H1 (cell line): Measurements from ENCODE around the gene MRPL4. TPM values are rescaled to one million over a fixed set of nuclear protein-coding genes. Genes with fewer than 3 reads are reported as not detected.

ENCODE experiments used
- CTCF ChIA-PET: fragments of 300-600 bp; sonication (Branson Sonifier 250); formaldehyde crosslinking; loops from one replicate; lab custom pipeline; 2021; ENCODE audit not compliant: partially characterized antibody; lab: Charles Lee
- POLR2A ChIA-PET: fragments of 300-600 bp; sonication (Branson Sonifier 250); formaldehyde crosslinking; loops from one replicate; lab custom pipeline; 2021; ENCODE audit warnings: inconsistent platforms; ENCODE audit not compliant: partially characterized antibody; lab: Charles Lee
- DNase-seq, 2 experiments: peaks; one replicate each; pipeline versions ENCODE4 v3.0.0 to v3.0.0-alpha.2; 2010 to 2022; ENCODE audit warnings: low spot score in 2 of 2, low read depth in 1 of 2, mixed read lengths in 1 of 2
- FAIRE-seq: peaks from 2 replicates; lab custom pipeline; 2011; peaks lifted over from hg19 to GRCh38; lab: Jason Lieb, UNC
- H2AFZ ChIP-seq: 2 replicates; pipeline ENCODE4 v1.8.1; 2012; ENCODE audit warnings: low read length, inconsistent platforms
- H2AK5ac ChIP-seq: 2 replicates; pipeline ENCODE4 v1.6.1; 2013; ENCODE audit warnings: low read depth, low read length
- H2BK120ac ChIP-seq: replicated peaks from 2 replicates; pipeline ENCODE3; 2013; ENCODE audit warnings: low read depth, low read length, inconsistent platforms
- H2BK12ac ChIP-seq: 2 replicates; pipeline ENCODE4 v1.6.1; 2013; ENCODE audit warnings: low read depth, low read length
- H2BK15ac ChIP-seq: 2 replicates; pipeline ENCODE4 v1.6.1; 2013; ENCODE audit warnings: low read length
- H2BK20ac ChIP-seq: 2 replicates; pipeline ENCODE4 v1.6.1; 2013; ENCODE audit warnings: low read length
- H2BK5ac ChIP-seq: 2 replicates; pipeline ENCODE4 v1.6.1; 2013; ENCODE audit warnings: low read depth, low read length
- H3K14ac ChIP-seq: 2 replicates; pipeline ENCODE4 v1.6.1; 2013; ENCODE audit warnings: inconsistent platforms; ENCODE audit not compliant: insufficient read length
- H3K18ac ChIP-seq: 2 replicates; pipeline ENCODE4 v1.6.1; 2013; ENCODE audit warnings: low read length; ENCODE audit errors: extremely low read depth
- H3K23ac ChIP-seq: 2 replicates; pipeline ENCODE4 v1.6.1; 2013; ENCODE audit warnings: inconsistent platforms; ENCODE audit not compliant: insufficient read length
- H3K23me2 ChIP-seq: 2 replicates; pipeline ENCODE4 v1.6.1; 2013; ENCODE audit warnings: low read depth, low read length
- H3K27ac ChIP-seq: 2 replicates; pipeline ENCODE4 v1.6.1; 2011; ENCODE audit warnings: low read depth, low read length, inconsistent platforms
- H3K27me3 ChIP-seq, 4 experiments: replicated peaks in 1 of 4; 1 replicate in 1 of 4; 2 replicates in 3 of 4; pipeline versions ENCODE4 v1.6.1 to v1.8.1; 2011 to 2013; ENCODE audit warnings: low read length in 3 of 4, mild to moderate bottlenecking in 3 of 4, inconsistent platforms in 2 of 4, mixed read lengths in 2 of 4, moderate library complexity in 1 of 4; ENCODE audit not compliant: control insufficient read depth in 3 of 4, insufficient read depth in 3 of 4; ENCODE audit errors: extremely low read depth in 1 of 4
- H3K36me3 ChIP-seq, 4 experiments: 2 replicates each; pipeline versions ENCODE4 v1.6.1 to v1.8.1; 2011 to 2013; ENCODE audit warnings: mild to moderate bottlenecking in 4 of 4, low read length in 3 of 4, moderate library complexity in 2 of 4, control low read depth in 1 of 4, inconsistent platforms in 1 of 4; ENCODE audit not compliant: insufficient read depth in 4 of 4, control insufficient read depth in 2 of 4
- H3K4ac ChIP-seq: replicated peaks from 2 replicates; pipeline ENCODE3; 2013; ENCODE audit warnings: low read length, low read depth, mixed read lengths, inconsistent platforms; ENCODE audit not compliant: insufficient read length
- H3K4me1 ChIP-seq, 4 experiments: replicated peaks in 1 of 4; 1 replicate in 1 of 4; 2 replicates in 3 of 4; pipeline versions ENCODE4 v1.6.1 to v1.8.1; 2011 to 2013; ENCODE audit warnings: low read length in 3 of 4, inconsistent platforms in 2 of 4, mixed read lengths in 1 of 4; ENCODE audit not compliant: insufficient read depth in 4 of 4, control insufficient read depth in 3 of 4
- H3K4me2 ChIP-seq, 2 experiments: 2 replicates each; pipeline versions ENCODE4 v1.6.1 to v1.8.1; 2011 to 2013; ENCODE audit warnings: low read depth in 2 of 2, low read length in 2 of 2, control low read depth in 1 of 2, inconsistent platforms in 1 of 2, mild to moderate bottlenecking in 1 of 2; ENCODE audit not compliant: insufficient read depth in 1 of 2
- H3K4me3 ChIP-seq, 4 experiments: fragments of 200-600, 300-600 bp in 1 of 4; sonication (generic), shearing (Covaris generic), sonication (Bioruptor Twin) in 1 of 4; 2 replicates each; pipeline versions ENCODE4 v1.5.1 to v1.8.1; 2011 to 2016; ENCODE audit warnings: low read length in 4 of 4, low read depth in 3 of 4, control low read depth in 2 of 4, inconsistent platforms in 2 of 4, mild to moderate bottlenecking in 2 of 4, mixed read lengths in 1 of 4, moderate library complexity in 1 of 4; ENCODE audit not compliant: insufficient read depth in 2 of 4; ENCODE audit errors: extremely low read depth in 1 of 4
- H3K56ac ChIP-seq: replicated peaks from 2 replicates; pipeline ENCODE3; 2013; ENCODE audit warnings: low read depth, mild to moderate bottlenecking, mixed read lengths, low read length, inconsistent platforms; ENCODE audit not compliant: insufficient read length
- H3K79me1 ChIP-seq: 2 replicates; pipeline ENCODE4 v1.6.1; 2013; ENCODE audit warnings: low read depth, low read length, control low read depth
- H3K79me2 ChIP-seq, 2 experiments: 2 replicates each; pipeline versions ENCODE4 v1.6.1 to v1.8.1; 2012 to 2013; ENCODE audit warnings: low read length in 2 of 2, mild to moderate bottlenecking in 2 of 2, inconsistent platforms in 1 of 2; ENCODE audit not compliant: insufficient read depth in 2 of 2, control insufficient read depth in 1 of 2
- H3K9ac ChIP-seq, 4 experiments: replicated peaks in 1 of 4; 1 replicate in 1 of 4; 2 replicates in 3 of 4; pipeline versions ENCODE4 v1.6.1 to v1.8.1; 2011 to 2013; ENCODE audit warnings: low read depth in 3 of 4, low read length in 3 of 4, control low read depth in 2 of 4, mild to moderate bottlenecking in 2 of 4, moderate library complexity in 2 of 4, inconsistent platforms in 1 of 4; ENCODE audit errors: extremely low read depth in 1 of 4
- H3K9me3 ChIP-seq, 2 experiments: 2 replicates each; pipeline versions ENCODE4 v1.6.1 to v1.8.1; 2012 to 2013; ENCODE audit warnings: mild to moderate bottlenecking in 2 of 2, moderate library complexity in 2 of 2, control low read depth in 1 of 2, inconsistent platforms in 1 of 2, low read depth in 1 of 2, low read length in 1 of 2, mixed read lengths in 1 of 2; ENCODE audit not compliant: insufficient read depth in 2 of 2
- H4K20me1 ChIP-seq, 2 experiments: replicated peaks in 1 of 2; 2 replicates each; pipeline versions ENCODE3 to v1.8.1; 2011 to 2013; ENCODE audit warnings: inconsistent platforms in 2 of 2, low read length in 2 of 2, mild to moderate bottlenecking in 1 of 2; ENCODE audit not compliant: insufficient read depth in 2 of 2, control insufficient read depth in 1 of 2
- H4K5ac ChIP-seq: 2 replicates; pipeline ENCODE4 v1.6.1; 2013; ENCODE audit warnings: low read length, low read depth, mixed read lengths, inconsistent platforms; ENCODE audit not compliant: insufficient read length
- H4K8ac ChIP-seq: 2 replicates; pipeline ENCODE4 v1.8.0; 2013; ENCODE audit warnings: mild to moderate bottlenecking, moderate library complexity, low read length, inconsistent platforms; ENCODE audit not compliant: insufficient read depth; ENCODE audit errors: extremely low read depth
- H4K91ac ChIP-seq: replicated peaks from 2 replicates; pipeline ENCODE3; 2013; ENCODE audit warnings: low read length, mixed read lengths, inconsistent platforms; ENCODE audit not compliant: insufficient read length
- ASH2L ChIP-seq: fragments of 200-600, 300-600 bp; sonication (generic); IDR thresholded peaks from one replicate; pipeline ENCODE4 v1.7.1; 2017; ENCODE audit warnings: low read length
- BCL11A ChIP-seq, 2 experiments: IDR thresholded peaks; one replicate each; pipeline ENCODE4 v1.6.1; 2011; ENCODE audit warnings: low read depth in 2 of 2, low read length in 2 of 2, mild to moderate bottlenecking in 2 of 2
- CHD2 ChIP-seq: IDR thresholded peaks from 2 replicates; pipeline ENCODE4 v1.6.1; 2012; ENCODE audit warnings: low read length, improper control_type of control experiment
- E2F6 ChIP-seq: IDR thresholded peaks from 2 replicates; pipeline ENCODE4 v1.6.1; 2012; ENCODE audit warnings: inconsistent platforms
- JUND ChIP-seq: IDR thresholded peaks from 2 replicates; pipeline ENCODE4 v1.6.1; 2011; ENCODE audit warnings: mild to moderate bottlenecking, improper control_type of control experiment, low read length
- MAX ChIP-seq: IDR thresholded peaks from 2 replicates; pipeline ENCODE4 v1.6.1; 2012; ENCODE audit warnings: inconsistent platforms
- TAF1 ChIP-seq: IDR thresholded peaks from 2 replicates; pipeline ENCODE4 v1.6.1; 2011; ENCODE audit warnings: mild to moderate bottlenecking, low read depth, low read length
- TBP ChIP-seq: IDR thresholded peaks from 2 replicates; pipeline ENCODE4 v1.6.1; 2011; ENCODE audit warnings: low read depth, low read length, improper control_type of control experiment
- ZNF274 ChIP-seq: IDR thresholded peaks from 2 replicates; pipeline ENCODE4 v1.7.0; 2012; ENCODE audit warnings: low read length, borderline replicate concordance; ENCODE audit errors: extremely low read depth
- WGBS, 2 experiments: shearing (Covaris generic) in 1 of 2; methylation state at CpG; one replicate each; pipeline versions ENCODE4 v1.1.6 to v1.1.7; 2013 to 2015; ENCODE audit warnings: low lambda C conversion rate in 2 of 2, mixed read lengths in 2 of 2, inconsistent platforms in 1 of 2, low coverage in 1 of 2, missing lambda C conversion rate in 1 of 2; ENCODE audit not compliant: insufficient replicate concordance in 2 of 2, insufficient coverage in 1 of 2, insufficient read length in 1 of 2; ENCODE audit errors: extremely low coverage in 1 of 2, missing lambda C conversion rate in 1 of 2; 5-methylcytosine and 5-hydroxymethylcytosine counted together
- polyA plus RNA-seq, 7 experiments: library from polyadenylated mRNA; depleted of rRNA in 3 of 7; stranded (reverse) in 5 of 7; unstranded in 2 of 7; fragments of >200 nt in 5 of 7; fragments of 200-250 nt in 2 of 7; gene quantifications; 1 replicate in 5 of 7; 2 replicates in 1 of 7; 4 replicates in 1 of 7; pipeline versions ENCODE4 v1.2.1 to v1.2.3, GENCODE V29; 2011 to 2013; ENCODE audit warnings: missing spikeins in 2 of 7, mixed read lengths in 2 of 7
- total RNA-seq: library from RNA; stranded (reverse); fragmentation: NEBNext Ultra II Directional; extraction: Animal tissue kit (Norgen Biotek cat#: 25700); gene quantifications from 2 replicates; pipeline ENCODE4 v1.2.1, GENCODE V29; 2021

Gene MRPL4
- total and polyA plus RNA-seq, 2 of the 8 experiments (the other 6 are each of a cell fraction or from before 2014, with no cell fraction given): 82.3 to 187 TPM

GRCh38 chr19:10284065-10284959 is 32.3 kb downstream of the MRPL4 start:
- no peaks in the 10 kb centered on the region for H4K20me1 ChIP-seq
- no peaks in the 10 kb centered on the region for H3K79me2 ChIP-seq
- no peak overlapping the region for H3K23ac ChIP-seq
- no peak overlapping the region for H2AFZ ChIP-seq
- H3K4me3 ChIP-seq: no peak overlapping the region
- 96% methylated on average over 34 of the region's 34 CpGs; no CpG with 5 or more reads in 1 of the 2 experiments for WGBS, 2 experiments
- H3K4ac ChIP-seq: no peak overlapping the region
- H2BK12ac ChIP-seq: no peak overlapping the region; the same call in 1 of the 2 replicates
- no peak overlapping the region for H2BK15ac ChIP-seq
- no peak overlapping the region for H3K14ac ChIP-seq
- DNase-seq: no peak
- H3K9ac ChIP-seq: no peak overlapping the region
- POLR2A ChIA-PET: interaction anchor here (0.8 to 0.9 kb wide), 2 partner anchors 13 to 23 kb away, joined by 3 read pairs; partner anchors contain the start of gene ICAM1
- H3K9me3 ChIP-seq: no peaks in the 10 kb centered on the region
- H3K18ac ChIP-seq: no peak overlapping the region
- H3K4me2 ChIP-seq: no peak overlapping the region
- no peaks in the 10 kb centered on the region; the same call in 1 of the 2 replicates for H3K79me1 ChIP-seq
- H3K4me1 ChIP-seq: peaks cover 0 to 16% (median 8%) of the 10 kb centered on the region in 4 experiments; a peak in 6 of 7 replicates
- CTCF ChIA-PET: interaction anchor here (1.0 to 11.6 kb wide), 6 partner anchors 14 to 105 kb away, joined by 3 to 94 read pairs (median 4); partner anchors contain the start of gene ICAM1
- TF ChIP-seq BCL11A (IDR thresholded peaks at IDR 0.05; ENCODE audit: low read depth in 2 of 2, low read length in 2 of 2) (no peak), ZNF274 (no peak), JUND (no peak), MAX (no peak), TAF1 (no peak), CHD2 (no peak), E2F6 (no peak), TBP (no peak), ASH2L (no peak)
- peaks cover 8 to 26% (median 17%) of the 10 kb centered on the region in 4 experiments for H3K27me3 ChIP-seq
- no peak overlapping the region for H2AK5ac ChIP-seq
- no peak for FAIRE-seq
- H4K8ac ChIP-seq: no peak overlapping the region
- no peaks in the 10 kb centered on the region for H3K36me3 ChIP-seq
- H2BK120ac ChIP-seq: no peak overlapping the region
- H4K91ac ChIP-seq: no peak overlapping the region
- no peak overlapping the region for H4K5ac ChIP-seq
- H3K56ac ChIP-seq: no peak overlapping the region
- no peak overlapping the region for H2BK5ac ChIP-seq
- H3K27ac ChIP-seq: no peak overlapping the region
- peaks cover 8% of the 10 kb centered on the region; the same call in 1 of the 2 replicates for H3K23me2 ChIP-seq
- H2BK20ac ChIP-seq: no peak overlapping the region
